ENCODE data around the gene RIMS3.
A peak's percentile ranks its signal among the peaks of the same experiment; 100 is the strongest.

Gene RIMS3

DNA sequence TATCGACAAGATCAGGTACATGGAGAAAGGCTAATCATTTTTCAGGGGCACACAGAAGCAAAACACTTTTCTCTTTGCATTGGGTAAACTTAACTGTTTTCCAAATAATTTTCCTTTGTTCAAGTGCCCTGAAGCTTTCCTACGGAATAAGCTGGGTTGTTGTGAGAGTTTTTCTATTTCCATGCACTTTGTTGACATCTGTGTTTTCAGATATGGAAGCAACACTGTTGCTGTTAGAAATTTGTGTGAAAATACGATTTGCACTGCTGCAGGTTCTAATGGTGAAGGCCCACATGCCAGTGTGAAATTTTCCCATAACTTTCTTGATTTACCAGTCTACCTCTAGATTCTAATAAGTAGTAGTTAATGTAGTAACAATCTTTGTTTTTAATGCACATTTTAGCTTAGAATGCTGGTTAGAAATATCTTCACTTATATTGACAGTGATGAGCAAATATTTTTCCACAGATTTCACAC lies 44.4 kb upstream of the RIMS3 start:
- H3K27ac ChIP-seq: peak overlapping the region; percentile 76
- TF ChIP-seq, protein P1, sequence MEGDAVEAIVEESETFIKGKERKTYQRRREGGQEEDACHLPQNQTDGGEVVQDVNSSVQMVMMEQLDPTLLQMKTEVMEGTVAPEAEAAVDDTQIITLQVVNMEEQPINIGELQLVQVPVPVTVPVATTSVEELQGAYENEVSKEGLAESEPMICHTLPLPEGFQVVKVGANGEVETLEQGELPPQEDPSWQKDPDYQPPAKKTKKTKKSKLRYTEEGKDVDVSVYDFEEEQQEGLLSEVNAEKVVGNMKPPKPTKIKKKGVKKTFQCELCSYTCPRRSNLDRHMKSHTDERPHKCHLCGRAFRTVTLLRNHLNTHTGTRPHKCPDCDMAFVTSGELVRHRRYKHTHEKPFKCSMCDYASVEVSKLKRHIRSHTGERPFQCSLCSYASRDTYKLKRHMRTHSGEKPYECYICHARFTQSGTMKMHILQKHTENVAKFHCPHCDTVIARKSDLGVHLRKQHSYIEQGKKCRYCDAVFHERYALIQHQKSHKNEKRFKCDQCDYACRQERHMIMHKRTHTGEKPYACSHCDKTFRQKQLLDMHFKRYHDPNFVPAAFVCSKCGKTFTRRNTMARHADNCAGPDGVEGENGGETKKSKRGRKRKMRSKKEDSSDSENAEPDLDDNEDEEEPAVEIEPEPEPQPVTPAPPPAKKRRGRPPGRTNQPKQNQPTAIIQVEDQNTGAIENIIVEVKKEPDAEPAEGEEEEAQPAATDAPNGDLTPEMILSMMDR (IDR thresholded peaks at IDR 0.05; ENCODE audit: low read depth, low read length, missing control alignments): no peak
- in situ Hi-C loops (cut with HindIII; ENCODE audit: low pct_ligation_motif_present, low sequenced_read_pairs): no loop called here
- H3K27me3 ChIP-seq (replicated peaks): no peaks in the 10 kb centered on the region
- peak overlapping the region; percentile 75 for H3K4me3 ChIP-seq (ENCODE audit: low read depth, low read length)
- no peaks in the 10 kb centered on the region for H3K36me3 ChIP-seq (replicated peaks)
- no peak for DNase-seq

- TF ChIP-seq, protein P1 (IDR thresholded peaks at IDR 0.05; ENCODE audit: low read depth, low read length, missing control alignments): no peak
- in situ Hi-C loops (cut with HindIII; ENCODE audit: low pct_ligation_motif_present, low sequenced_read_pairs): no loop called here
- H3K4me3 ChIP-seq (ENCODE audit: low read depth, low read length): peak overlapping the region; percentile 75
- H3K27ac ChIP-seq: peak overlapping the region; percentile 76
- H3K27me3 ChIP-seq (replicated peaks): no peaks in the 10 kb centered on the region
- peak; percentile 98 for DNase-seq
- H3K36me3 ChIP-seq (replicated peaks): no peaks in the 10 kb centered on the region
Measured at GRCh38 chr1:40709100-40709801, 43.8 kb upstream of the RIMS3 start.

DNA sequence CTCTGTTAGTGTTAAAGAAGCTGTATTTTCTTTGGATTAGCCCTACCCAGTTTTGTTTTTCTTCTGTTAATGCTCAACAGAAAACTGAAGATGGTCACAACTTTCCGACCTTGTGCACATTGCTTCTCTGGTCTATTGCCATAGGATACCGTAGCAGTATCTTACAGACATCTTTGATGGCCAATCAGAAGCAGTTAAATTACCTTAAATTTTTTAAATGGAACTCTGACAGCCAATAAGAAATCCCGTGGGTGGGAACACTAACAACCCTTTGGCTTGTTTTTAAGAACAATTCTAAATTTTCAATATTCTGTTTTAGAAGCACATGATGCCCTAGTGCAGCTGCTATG lies 43.2 kb upstream of the RIMS3 start:
- Histone ChIP-seq H3K36me3 (replicated peaks) (no peaks in the 10 kb centered on the region), H3K27me3 (replicated peaks) (no peaks in the 10 kb centered on the region), H3K4me3 (ENCODE audit: low read depth, low read length) (peak overlapping the region; percentile 75), H3K27ac (peak overlapping the region; percentile 76)
- TF ChIP-seq, protein P1 (IDR thresholded peaks at IDR 0.05; ENCODE audit: low read depth, low read length, missing control alignments): no peak
- in situ Hi-C loops (cut with HindIII; ENCODE audit: low pct_ligation_motif_present, low sequenced_read_pairs): no loop called here
- no peak for DNase-seq

DNA sequence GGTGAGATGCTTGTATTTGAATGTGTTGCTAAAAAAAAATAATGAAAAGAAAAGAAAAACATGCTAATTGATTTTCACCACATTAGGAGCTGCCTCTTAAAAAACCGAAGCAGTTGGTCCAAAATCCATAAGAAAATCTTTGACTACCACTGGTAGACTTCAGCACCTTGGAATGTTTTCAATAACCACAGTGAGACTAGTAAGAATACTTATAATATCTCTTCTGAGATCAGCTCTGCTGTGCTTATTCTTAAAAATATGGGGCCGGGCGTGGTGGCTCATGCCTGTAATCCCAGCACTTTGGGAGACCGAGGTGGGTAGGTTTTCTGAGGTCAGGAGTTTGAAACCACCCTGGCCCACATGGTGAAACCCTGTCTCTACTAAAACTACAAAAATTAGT lies 41.1 kb upstream of the RIMS3 start:
- Histone ChIP-seq H3K27ac (no peak overlapping the region), H3K36me3 (replicated peaks) (no peaks in the 10 kb centered on the region), H3K4me3 (ENCODE audit: low read depth, low read length) (no peak overlapping the region), H3K27me3 (replicated peaks) (no peaks in the 10 kb centered on the region)
- in situ Hi-C loops (cut with HindIII; ENCODE audit: low pct_ligation_motif_present, low sequenced_read_pairs): no loop called here
- TF ChIP-seq, protein P1 (IDR thresholded peaks at IDR 0.05; ENCODE audit: low read depth, low read length, missing control alignments): no peak
- DNase-seq: no peak

- in situ Hi-C loops (cut with HindIII; ENCODE audit: low pct_ligation_motif_present, low sequenced_read_pairs): no loop called here
- DNase-seq: no peak
- Histone ChIP-seq H3K4me3 (ENCODE audit: low read depth, low read length) (no peak overlapping the region), H3K27me3 (replicated peaks) (no peaks in the 10 kb centered on the region), H3K36me3 (replicated peaks) (no peaks in the 10 kb centered on the region), H3K27ac (no peak overlapping the region)
- TF ChIP-seq, protein P1 (IDR thresholded peaks at IDR 0.05; ENCODE audit: low read depth, low read length, missing control alignments): no peak
Measured at GRCh38 chr1:40704817-40705733, 39.6 kb upstream of the RIMS3 start.

Data from brain microvascular endothelial cell (primary cell).